Measurements from ENCODE around the gene ST3GAL3.
"Not testable (repeated sequence)": the region's sequence is repeated elsewhere in the genome, so short reads cannot be mapped to it uniquely, and the experiment has no call there.

Gene ST3GAL3

DNA sequence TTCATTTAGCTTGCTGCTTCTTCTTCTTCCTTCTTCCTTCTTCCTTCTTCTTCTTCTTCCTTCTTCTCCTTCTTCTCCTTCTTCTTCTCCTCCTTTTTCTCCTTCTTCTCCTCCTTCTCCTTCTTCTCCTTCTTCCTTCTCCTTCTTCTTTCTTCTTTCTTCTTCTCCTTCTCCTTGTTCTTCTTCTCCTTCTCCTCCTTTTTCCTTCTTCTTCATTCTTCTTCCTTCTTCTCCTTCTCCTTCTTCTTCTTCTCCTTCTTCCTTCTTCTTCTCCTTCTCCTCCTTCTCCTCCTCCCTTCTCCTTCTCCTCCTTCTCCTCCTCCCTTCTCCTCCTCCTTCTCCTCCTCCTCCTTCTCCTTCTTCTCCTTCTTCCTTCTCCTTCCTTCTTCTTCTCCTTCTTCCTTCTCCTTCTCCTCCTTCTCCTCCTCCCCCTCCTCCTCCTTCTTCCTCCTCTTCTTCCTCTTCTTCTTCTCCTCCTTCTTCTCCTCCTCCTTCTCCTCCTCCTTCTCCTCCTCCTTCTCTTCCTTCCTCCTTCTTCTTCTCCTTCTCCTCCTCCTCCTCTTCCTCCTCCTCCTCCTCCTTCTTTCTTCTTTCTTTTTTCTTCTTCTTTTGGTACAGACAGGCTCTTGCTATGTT is 110.1 kb downstream of the ST3GAL3 start:
- DNase-seq (ENCODE audit: low read depth in 2 of 2, low spot score in 1 of 2), result no peak

DNA sequence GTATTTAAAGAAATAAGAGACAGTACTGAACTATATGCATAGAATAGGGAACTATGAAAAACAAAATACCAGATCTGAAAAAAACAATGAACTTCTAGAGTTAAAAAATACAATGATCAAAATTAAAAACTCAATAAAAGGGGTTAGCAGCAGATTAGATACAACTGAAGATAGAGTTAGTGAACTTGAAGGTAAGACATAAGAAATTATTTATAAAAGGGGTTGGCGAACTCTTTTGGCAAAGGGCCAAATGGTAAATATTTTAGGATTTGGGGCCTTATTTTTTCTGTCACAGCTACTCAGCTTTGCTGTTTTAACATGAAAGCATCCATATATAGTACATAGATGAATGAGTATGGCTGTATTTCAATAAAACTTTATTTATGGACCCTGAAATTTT is 111.4 kb downstream of the ST3GAL3 start:
- no peak for DNase-seq (ENCODE audit: low read depth in 2 of 2, low spot score in 1 of 2)

DNA sequence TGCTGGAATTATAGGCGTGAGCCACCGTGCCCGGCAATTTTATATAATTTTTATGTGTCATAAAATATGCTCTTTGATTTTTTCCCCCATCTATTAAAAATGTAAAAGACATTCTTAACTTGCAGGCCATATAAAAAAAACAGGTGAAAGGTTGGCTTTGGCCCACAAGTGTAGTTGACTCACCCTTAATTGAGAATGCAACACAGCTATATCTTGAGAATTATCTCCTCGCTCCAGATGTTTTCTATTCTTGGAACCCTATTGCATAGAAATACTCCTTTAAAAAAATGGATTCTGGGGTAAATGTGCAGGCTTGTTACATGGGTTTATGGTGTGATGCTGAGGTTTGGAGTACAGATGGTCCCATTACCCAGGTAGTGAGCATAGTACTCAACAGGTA is 112.0 kb downstream of the ST3GAL3 start:
- DNase-seq (ENCODE audit: low read depth in 2 of 2, low spot score in 1 of 2), result no peak

DNA sequence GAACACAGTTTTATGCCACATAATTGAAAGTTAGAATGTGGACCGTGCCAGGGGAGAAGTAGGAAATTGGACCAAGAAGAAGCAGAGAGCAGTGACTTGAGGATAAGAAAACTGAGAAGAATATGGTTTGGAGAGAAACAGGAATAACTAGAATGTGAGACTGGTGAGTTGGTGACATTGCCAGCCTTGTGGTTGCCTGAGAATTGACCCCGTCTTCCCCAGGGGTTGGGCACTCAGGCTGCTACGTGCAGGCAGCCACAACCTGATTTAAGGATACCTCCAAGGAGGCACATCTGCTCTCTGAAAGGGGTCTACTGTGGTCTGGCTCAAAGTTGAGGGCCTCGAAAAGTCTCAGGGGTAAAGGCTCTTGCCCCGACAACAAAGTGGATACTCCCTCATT is 114.1 kb downstream of the ST3GAL3 start:
- no peak for DNase-seq (ENCODE audit: low read depth in 2 of 2, low spot score in 1 of 2)

DNA sequence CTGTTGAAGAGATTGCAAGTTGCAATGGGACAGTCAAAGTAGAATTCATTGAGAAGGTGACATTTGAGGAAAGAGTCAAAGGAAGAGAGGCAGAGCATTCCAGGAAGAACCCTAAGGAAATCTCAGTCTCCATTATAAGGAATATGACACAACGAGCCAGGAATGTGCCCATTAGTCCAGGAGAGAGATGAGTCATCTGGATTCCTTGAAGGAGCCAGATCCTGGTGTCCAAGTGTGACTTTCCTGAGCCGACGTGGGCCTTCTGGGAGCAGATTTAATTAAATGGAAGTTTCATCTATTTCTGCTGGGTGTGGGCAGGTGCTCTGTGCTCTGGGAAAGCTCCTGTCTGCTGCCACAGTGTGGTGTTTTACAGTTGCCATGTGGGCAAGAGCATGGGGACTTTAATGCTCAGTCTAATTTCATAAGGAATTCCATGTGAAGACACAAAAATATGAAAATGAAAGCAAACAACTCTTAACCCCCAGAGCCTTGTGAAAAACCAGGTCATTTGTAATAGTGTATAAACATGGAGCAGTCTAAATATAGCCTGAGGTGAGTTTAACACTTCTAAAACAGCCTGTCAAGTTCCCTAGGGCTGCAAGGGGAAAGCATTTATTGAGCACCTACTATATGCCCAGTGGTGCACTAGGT is 114.8 kb downstream of the ST3GAL3 start:
- no peak for DNase-seq (ENCODE audit: low read depth in 2 of 2, low spot score in 1 of 2)

DNA sequence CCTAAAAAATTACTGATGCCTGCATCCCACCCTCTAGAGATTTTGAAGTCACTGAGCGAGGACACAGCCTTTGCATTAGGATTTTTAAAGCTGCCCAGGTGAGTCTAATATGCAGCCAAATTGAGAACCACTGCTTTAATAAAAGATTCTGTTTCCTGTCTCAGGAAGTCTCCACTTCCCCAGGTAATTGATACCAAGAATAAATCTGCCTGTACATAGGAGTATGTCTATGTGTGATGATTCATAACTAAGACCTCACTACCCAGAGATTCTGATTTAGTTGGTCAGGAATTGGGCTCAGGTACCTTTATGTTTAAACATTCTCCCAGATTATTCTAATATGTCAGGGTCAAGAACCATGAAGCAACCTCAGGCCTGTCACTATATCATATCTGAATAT is 117.5 kb downstream of the ST3GAL3 start:
- DNase-seq (ENCODE audit: low read depth in 2 of 2, low spot score in 1 of 2), result no peak

DNA sequence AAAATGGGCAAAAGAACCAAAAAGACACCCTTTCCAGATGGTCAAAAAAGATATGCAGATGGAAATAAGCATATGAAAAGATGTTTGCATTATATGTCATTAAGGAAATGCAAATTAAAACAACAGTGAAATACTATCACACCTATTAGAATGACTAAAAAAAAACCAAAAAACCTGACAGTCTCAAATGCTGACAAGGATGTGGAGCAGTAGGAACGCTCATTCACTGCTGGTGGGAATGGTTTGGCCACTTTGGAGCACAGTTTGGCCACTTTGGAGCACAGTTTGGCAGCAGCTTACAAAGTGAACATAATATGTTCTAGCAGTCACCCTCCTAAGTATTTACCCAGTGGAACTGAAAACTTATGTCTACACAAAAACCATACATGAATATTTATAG is 121.2 kb downstream of the ST3GAL3 start:
- no peak for DNase-seq (ENCODE audit: low read depth in 2 of 2, low spot score in 1 of 2)

DNA sequence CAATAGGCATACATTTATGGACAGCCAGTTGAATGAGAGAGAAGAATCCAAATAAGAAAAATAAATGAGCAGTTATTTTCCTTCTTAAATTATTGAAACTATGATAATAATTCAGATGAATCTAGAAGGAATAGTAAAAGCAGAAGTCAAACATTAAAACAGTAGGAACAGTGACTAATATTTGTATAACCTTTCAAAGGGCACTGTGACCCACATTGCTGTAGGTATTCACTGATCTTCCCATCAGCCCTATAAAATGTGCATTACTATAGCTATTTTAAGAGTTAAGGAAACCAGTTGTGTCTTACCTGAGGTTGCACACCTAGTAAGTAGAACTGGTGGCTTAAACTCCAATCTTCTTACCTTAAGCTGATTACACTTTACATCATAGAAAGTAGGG is 123.5 kb downstream of the ST3GAL3 start:
- no peak for DNase-seq (ENCODE audit: low read depth in 2 of 2, low spot score in 1 of 2)

DNA sequence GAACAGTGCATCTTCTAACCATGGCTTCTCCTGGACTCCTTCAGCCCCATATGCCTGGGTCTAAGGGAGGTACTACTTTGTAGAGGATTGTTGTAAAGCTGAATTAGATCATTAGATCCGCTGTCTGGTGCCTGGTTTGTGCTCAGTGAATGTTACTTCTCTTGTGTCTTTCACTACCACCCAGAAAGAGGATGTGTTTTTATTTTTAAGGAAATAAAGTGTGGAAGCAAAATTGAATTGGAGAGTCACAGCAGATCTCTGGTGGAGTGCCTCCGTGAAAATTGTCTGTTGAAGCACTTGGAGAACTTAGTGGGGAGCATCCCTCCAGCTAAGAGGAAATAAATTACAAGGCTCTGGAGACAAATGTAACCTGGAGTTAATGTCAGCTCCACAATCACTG is 124.5 kb downstream of the ST3GAL3 start:
- no peak for DNase-seq (ENCODE audit: low read depth in 2 of 2, low spot score in 1 of 2)

DNA sequence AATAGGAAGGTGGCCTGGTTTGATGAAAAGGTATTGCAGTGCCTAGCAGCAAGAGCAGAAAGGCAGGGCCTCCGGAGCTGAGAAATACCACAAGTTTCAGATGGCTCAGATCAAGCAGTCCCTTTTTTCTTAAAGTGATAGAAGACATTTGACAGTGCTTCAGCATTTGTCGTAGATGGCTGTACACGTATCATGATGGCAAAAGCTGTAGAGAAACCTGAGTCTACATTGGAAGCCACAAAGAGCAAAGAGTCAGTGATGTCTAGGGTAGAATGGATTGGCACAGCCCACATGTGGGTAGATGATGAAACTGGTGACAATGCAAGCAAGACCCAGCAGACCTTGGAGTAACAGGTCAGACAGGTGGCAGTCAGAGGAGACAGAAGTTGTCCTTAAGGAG is 124.9 kb downstream of the ST3GAL3 start:
- no peak for DNase-seq (ENCODE audit: low read depth in 2 of 2, low spot score in 1 of 2)

DNA sequence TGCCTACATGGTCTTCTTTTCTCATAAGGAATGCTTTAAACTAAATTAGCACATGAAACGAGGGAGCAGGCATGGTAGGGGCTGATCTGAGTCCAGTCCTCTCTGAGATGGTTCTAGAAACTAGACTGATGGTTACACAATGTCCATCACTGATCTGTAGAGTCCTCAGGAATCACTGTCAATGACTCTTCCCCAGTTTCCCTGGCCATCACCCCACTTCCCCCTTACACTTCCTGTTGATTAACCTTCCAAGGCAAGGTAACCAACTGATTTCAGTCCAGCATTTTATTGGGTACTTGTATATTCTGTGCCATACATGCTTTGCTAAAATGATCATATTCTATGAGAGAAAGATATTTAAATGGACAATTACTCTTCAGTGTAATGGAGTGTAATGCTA is 125.7 kb downstream of the ST3GAL3 start:
- DNase-seq (ENCODE audit: low read depth in 2 of 2, low spot score in 1 of 2), result no peak

DNA sequence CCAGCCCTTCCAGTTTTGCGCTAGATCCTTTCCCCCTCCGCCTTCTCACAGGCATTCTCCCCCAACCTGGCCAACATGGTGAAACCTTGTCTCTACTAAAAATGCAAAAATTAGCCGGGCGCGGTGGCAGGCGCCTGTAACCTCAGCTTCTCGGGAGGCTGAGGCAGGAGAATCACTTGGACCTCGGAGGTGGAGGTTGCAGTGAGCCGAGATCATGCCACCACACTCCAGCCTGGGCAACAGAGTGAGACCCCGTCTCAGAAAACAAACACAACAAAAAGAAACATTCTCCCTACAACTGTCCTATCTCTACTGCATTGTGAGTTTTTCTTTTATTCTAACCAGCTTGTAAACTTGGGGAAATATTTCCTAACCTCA is 126.6 kb downstream of the ST3GAL3 start:
- DNase-seq (ENCODE audit: low read depth in 2 of 2, low spot score in 1 of 2), result not testable (repeated sequence)

DNA sequence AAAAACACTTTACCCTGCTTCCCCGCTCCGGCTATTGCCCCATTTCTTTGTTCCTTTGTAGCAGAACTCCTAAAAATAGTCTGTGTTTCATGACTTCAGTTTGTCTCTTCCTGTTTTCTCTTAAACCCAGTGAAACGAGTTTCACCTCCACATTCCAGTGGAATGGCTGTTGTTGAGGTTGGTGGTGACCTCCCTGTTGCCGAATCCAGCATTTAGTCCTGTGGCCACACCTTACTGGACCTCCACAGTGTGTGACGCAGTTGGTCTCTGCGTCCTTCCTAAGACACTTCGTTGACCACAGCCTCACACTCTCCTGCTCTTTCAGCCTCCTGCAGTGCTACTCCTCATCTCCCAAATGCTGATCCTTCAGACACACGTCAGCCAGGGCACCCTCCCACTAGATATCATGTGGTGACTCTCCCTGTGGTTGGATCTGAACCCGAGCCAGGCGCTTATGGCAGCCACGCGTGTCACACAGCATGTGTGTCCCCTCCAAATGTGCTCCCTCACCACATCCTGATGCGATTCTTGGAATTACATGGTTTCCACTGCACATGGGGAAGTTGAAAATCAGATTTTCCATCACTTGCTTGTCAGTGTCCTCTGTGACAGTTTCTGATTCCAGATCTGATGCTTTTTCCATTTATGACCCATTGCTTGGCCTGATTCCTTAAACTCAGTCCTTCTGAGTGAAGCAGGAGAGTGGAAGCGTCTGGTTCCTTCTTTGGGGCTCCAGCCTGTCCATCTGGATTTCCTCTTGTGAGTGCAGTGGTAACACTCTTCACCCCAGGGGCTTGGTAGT is 127.1 kb downstream of the ST3GAL3 start:
- no peak for DNase-seq (ENCODE audit: low read depth in 2 of 2, low spot score in 1 of 2)

DNA sequence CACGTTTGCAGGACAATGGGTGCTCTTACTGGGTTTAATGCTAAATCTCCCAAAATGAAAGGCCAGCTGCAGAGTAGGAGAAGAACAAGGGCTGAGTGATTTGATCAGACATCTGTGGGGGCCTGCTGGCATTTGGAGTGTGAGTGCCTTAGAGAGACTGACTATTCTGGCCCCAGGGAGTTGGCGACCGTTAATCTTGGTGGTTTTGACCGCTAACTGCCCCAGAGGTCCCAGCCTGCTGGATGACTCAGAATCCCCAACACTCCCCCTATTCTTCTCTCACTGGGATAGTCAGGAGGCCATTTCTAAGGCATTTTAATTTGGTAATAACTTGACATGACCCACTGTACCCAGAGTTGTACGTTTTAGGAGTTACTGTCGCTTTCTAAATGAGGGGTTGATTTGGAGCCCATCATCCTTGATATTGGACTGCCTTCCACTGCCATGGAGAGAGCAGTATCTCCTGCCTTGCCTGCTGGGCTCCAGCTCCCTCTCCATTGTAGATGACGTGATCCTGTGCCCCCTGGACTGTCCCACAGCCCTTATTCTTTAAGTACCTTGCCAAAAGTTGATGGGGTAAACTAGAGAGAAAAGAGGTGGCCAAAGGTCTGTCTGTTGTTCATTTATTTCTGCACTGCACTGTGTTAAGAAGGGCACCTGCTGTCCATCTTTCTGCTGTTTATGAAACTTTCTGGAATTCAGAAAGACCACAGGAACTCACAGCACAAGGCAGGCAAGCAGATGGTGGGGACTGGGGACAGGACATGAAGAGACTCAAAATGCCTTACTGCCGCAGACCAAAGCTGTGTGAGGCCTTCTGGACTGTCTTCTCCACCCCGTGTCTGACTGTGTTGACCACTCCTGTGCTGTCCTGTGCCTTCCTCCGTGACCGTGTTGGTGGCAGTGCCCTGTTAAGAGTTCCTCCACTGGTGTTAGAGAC is 128.0 kb downstream of the ST3GAL3 start:
- DNase-seq (ENCODE audit: low read depth in 2 of 2, low spot score in 1 of 2), result no peak

DNA sequence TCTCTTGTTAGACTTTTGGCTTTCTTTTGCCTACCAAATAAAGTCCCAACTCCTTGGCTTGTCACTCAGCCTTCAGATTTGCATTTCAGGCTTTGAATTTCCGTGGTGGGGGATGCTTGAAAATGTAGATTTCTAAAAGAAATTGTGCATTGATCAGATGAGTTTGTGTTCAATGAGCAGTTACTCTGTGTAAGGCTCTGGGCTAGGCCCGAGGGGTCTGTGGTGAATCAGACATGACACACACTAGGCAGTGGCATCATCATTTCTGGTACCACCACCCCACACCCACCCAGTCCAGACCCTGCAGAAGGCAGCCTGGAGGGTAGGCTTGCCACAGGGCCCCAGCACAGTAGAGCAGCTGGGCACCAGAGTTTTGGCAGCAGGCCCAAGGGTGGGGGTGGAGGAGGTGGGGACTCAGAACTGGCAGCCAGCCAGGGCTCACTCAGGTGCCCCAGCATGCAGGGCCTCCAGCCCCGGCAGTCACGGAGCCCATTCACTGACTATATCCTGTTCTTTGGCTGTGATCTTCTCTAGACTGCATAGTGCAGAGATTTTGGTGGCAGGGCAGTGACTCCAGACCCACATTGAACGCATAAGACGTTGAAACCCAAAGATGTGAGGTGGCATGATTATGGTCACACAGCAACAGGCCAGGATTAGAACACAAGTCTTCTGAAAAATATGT is 129.1 kb downstream of the ST3GAL3 start:
- peak; percentile 48 to 63 for DNase-seq (ENCODE audit: low read depth in 2 of 2, low spot score in 1 of 2)

DNA sequence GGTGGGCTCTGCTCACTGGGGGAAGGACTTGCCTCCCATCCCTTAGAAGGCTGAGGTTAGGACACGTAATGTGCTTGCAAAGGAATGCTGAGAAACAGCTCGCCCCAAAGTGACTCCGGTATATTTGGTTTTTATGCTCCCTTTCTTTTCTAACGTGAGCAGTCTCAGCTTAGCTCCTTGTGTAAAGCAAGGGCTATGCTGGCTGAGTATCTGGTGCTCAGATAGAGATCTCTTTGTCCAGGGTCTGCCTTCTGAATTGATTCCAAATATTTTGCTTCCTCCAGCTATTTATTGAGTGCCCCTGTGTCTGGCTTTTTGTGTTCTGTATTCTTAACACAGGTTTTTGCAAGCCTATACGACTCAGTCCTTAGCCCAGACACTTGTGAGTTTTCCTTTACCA is 131.7 kb downstream of the ST3GAL3 start:
- no peak for DNase-seq (ENCODE audit: low read depth in 2 of 2, low spot score in 1 of 2)

DNA sequence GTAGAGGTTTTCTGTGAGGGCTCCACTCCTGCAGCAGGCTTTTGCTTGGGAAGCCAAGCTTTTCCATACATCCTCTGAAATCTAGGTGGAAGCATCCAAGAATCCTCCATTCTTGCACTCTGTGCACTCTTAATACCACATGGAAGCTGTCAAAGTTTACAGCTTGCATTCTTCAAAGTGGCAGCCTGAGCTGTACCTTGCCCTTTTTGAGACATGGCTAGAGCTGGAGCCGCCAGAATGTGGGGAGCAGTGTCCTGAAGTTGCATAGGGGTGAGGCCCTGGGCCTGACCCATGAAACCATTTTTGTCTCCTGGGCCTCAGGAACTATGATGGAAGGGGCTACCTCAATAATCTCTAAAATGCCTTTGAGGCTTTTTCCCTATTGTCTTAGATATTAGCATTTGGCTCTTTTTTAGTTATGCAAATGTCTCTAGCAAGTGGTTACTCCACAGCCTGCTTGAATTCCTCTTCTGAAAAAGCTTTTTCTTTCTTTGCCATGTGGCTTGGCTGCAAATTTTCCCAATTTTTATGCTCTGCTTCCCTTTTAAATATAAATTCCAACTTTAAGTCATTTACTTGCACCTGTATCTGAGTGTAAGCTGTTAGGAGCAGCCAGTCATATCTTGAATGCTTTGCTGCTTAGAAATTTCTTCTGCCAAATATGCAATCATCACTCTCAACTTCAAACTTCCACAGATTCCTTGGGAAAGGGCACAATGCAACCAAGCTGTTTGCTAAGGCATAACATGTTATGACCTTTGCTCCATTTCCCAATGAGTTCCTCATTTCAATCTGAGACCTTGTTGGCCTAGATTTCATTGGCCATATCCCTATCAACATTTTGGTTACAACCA is 134.2 kb downstream of the ST3GAL3 start:
- DNase-seq (ENCODE audit: low read depth in 2 of 2, low spot score in 1 of 2), result no peak

DNA sequence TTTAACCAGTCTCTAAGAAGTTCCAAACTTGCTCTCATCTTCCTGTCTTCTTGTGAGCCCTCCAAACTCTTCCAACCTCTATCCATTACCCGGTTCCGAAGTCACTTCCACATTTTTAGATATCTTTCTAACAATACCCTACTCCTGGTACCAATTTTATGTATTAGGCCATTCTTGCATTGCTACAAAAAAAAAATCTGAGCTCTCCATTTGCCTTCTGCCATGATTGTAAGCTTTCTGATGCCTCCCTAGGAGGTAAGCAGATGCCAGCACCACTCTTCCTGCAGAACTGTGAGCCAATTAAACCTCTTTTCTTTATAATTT is 134.8 kb downstream of the ST3GAL3 start:
- no peak for DNase-seq (ENCODE audit: low read depth in 2 of 2, low spot score in 1 of 2)

DNA sequence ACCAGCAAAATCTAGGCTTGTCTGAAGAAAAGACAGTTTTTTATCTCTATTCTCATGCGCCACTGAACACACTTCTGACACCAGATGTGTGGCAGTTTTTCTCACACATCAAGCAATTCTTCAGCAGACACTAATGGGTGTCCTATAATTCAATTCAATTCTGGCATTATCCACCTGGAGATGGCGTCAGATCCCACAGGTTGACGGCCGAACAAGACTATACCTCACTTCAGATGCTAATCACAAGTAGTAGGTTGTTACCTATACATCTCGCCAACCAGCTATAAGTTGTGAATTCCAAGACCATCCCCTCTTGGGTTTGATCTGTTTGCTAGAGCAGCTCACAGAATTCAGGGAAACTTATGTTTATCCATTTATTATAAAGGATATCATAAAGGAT is 136.3 kb downstream of the ST3GAL3 start:
- DNase-seq (ENCODE audit: low read depth in 2 of 2, low spot score in 1 of 2), result no peak

DNA sequence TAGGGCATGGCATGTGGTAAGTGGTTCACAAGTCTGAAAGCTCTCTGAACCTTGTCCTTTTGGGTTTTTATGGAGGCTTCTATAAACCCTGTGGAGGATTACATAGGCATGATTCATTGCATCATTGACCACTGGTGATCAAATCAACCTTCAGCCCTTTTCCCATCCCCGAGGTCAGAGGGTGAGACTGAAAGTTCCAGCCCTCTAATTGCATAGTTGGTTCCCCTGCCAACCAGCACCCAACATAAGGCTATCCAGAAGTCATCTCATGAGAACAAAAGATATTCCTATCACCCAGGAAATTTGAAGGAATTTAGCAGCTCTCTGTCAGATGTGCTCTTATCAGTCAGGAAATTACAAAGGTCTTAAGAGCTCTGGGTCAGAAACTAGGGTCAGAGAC is 136.8 kb downstream of the ST3GAL3 start:
- DNase-seq (ENCODE audit: low read depth in 2 of 2, low spot score in 1 of 2), result no peak
